ENCODE measurements around the gene PPP1R14D.

DNA sequence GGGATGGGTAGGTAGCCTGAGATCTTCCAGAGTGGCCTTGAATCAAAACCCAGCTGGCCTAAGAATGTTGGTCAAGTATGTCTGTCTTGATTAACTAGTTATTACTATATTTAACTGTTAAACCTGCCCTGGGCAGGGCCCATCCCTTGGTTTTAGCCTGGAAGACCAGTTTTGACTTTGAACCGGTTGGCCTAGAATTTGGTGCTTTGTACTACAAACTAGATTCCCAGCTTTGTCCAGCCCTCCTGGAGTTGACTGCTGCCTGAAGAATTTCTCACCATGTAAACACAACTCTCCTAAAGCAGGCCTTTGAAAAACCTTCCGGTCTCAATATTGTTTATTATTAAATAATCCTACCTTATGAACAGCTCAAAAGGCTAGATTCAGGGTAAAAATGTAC, 42.7 kb downstream of the PPP1R14D start:
- TF ChIP-seq, protein P1, sequence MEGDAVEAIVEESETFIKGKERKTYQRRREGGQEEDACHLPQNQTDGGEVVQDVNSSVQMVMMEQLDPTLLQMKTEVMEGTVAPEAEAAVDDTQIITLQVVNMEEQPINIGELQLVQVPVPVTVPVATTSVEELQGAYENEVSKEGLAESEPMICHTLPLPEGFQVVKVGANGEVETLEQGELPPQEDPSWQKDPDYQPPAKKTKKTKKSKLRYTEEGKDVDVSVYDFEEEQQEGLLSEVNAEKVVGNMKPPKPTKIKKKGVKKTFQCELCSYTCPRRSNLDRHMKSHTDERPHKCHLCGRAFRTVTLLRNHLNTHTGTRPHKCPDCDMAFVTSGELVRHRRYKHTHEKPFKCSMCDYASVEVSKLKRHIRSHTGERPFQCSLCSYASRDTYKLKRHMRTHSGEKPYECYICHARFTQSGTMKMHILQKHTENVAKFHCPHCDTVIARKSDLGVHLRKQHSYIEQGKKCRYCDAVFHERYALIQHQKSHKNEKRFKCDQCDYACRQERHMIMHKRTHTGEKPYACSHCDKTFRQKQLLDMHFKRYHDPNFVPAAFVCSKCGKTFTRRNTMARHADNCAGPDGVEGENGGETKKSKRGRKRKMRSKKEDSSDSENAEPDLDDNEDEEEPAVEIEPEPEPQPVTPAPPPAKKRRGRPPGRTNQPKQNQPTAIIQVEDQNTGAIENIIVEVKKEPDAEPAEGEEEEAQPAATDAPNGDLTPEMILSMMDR (IDR thresholded peaks at IDR 0.05): no peak
- TF ChIP-seq POLR2A (IDR thresholded peaks at IDR 0.05) (no peak), EP300 (IDR thresholded peaks at IDR 0.05) (no peak)
